H9 (cell line): Measurements from ENCODE around the gene ANO2. TPM values are rescaled to one million over a fixed set of nuclear protein-coding genes. Genes with fewer than 3 reads are reported as not detected.

ENCODE experiments used
- DNase-seq: peaks from one replicate; pipeline ENCODE4 v3.0.0-alpha.2; 2017
- H2AFZ ChIP-seq: one replicate; pipeline ENCODE4 v1.6.1; 2013; ENCODE audit warnings: mild to moderate bottlenecking, low read length, control low read depth, moderate library complexity
- H2AK5ac ChIP-seq: 2 replicates; pipeline ENCODE4 v1.6.1; 2013; ENCODE audit warnings: low read length, control low read depth, mixed read lengths; ENCODE audit not compliant: insufficient read length
- H2BK120ac ChIP-seq: one replicate; pipeline ENCODE4 v1.6.1; 2013; ENCODE audit warnings: low read depth, mild to moderate bottlenecking, low read length, control low read depth, inconsistent platforms; ENCODE audit not compliant: poor library complexity, severe bottlenecking
- H2BK12ac ChIP-seq: 2 replicates; pipeline ENCODE4 v1.6.1; 2013; ENCODE audit warnings: low read length, control low read depth, mixed read lengths, low read depth; ENCODE audit not compliant: insufficient read length
- H2BK15ac ChIP-seq: 2 replicates; pipeline ENCODE4 v1.6.1; 2013; ENCODE audit warnings: low read depth, low read length, control low read depth
- H2BK20ac ChIP-seq: one replicate; pipeline ENCODE4 v1.6.1; 2013; ENCODE audit warnings: low read depth, mild to moderate bottlenecking, low read length, control low read depth, inconsistent platforms; ENCODE audit not compliant: poor library complexity, severe bottlenecking
- H2BK5ac ChIP-seq: 2 replicates; pipeline ENCODE4 v1.6.1; 2013; ENCODE audit warnings: low read length, control low read depth, mixed read lengths; ENCODE audit not compliant: insufficient read length
- H3K14ac ChIP-seq: 2 replicates; pipeline ENCODE4 v1.6.1; 2013; ENCODE audit warnings: low read length, control low read depth; ENCODE audit not compliant: insufficient read depth
- H3K18ac ChIP-seq: 2 replicates; pipeline ENCODE4 v1.6.1; 2013; ENCODE audit warnings: low read depth, mild to moderate bottlenecking, mixed read lengths, low read length, control low read depth; ENCODE audit not compliant: insufficient read length
- H3K23ac ChIP-seq: 2 replicates; pipeline ENCODE4 v1.6.1; 2013; ENCODE audit warnings: low read length, control low read depth, mixed read lengths, low read depth; ENCODE audit not compliant: insufficient read length
- H3K23me2 ChIP-seq: 2 replicates; pipeline ENCODE4 v1.6.1; 2013; ENCODE audit warnings: low read depth, mild to moderate bottlenecking, mixed read lengths, low read length, control low read depth; ENCODE audit not compliant: insufficient read length, poor library complexity, severe bottlenecking
- H3K27ac ChIP-seq: 2 replicates; pipeline ENCODE4 v1.5.1; 2013; ENCODE audit warnings: low read length, control low read depth, mixed read lengths, low read depth; ENCODE audit not compliant: insufficient read length
- H3K27me3 ChIP-seq: 2 replicates; pipeline ENCODE4 v1.6.1; 2013; ENCODE audit warnings: low read length, control low read depth, inconsistent platforms; ENCODE audit not compliant: insufficient read depth
- H3K4ac ChIP-seq: 2 replicates; pipeline ENCODE4 v1.6.1; 2013; ENCODE audit warnings: low read depth, mild to moderate bottlenecking, control low read depth, inconsistent platforms, low read length, moderate library complexity
- H3K4me1 ChIP-seq: 2 replicates; pipeline ENCODE4 v1.6.1; 2013; ENCODE audit warnings: low read length, control low read depth, inconsistent platforms; ENCODE audit not compliant: insufficient read depth
- H3K4me2 ChIP-seq: 2 replicates; pipeline ENCODE4 v1.6.1; 2013; ENCODE audit warnings: low read length, control low read depth, mixed read lengths; ENCODE audit not compliant: insufficient read length, insufficient read depth
- H3K56ac ChIP-seq: 2 replicates; pipeline ENCODE4 v1.6.1; 2013; ENCODE audit warnings: low read depth, mild to moderate bottlenecking, mixed read lengths, low read length, control low read depth; ENCODE audit not compliant: insufficient read length
- H3K79me1 ChIP-seq: 2 replicates; pipeline ENCODE4 v1.6.1; 2013; ENCODE audit warnings: low read depth, mild to moderate bottlenecking, moderate library complexity, low read length, control low read depth, inconsistent platforms; ENCODE audit not compliant: insufficient read depth, poor library complexity, severe bottlenecking
- H3K79me2 ChIP-seq: 2 replicates; pipeline ENCODE4 v1.6.1; 2013; ENCODE audit warnings: low read length, control low read depth, inconsistent platforms; ENCODE audit not compliant: insufficient read depth
- H3K9ac ChIP-seq: 2 replicates; pipeline ENCODE4 v1.6.1; 2013; ENCODE audit warnings: low read length, control low read depth, mixed read lengths; ENCODE audit not compliant: insufficient read length; ENCODE audit errors: extremely low read depth
- H3K9me3 ChIP-seq: one replicate; pipeline ENCODE4 v1.6.1; 2013; ENCODE audit warnings: low read depth, low read length, inconsistent platforms; ENCODE audit not compliant: control insufficient read depth
- H3T11ph ChIP-seq: one replicate; pipeline ENCODE4 v1.6.1; 2013; ENCODE audit warnings: mild to moderate bottlenecking, low read length, control low read depth, inconsistent platforms
- H4K20me1 ChIP-seq: one replicate; pipeline ENCODE4 v1.6.1; 2013; ENCODE audit not compliant: control insufficient read depth, insufficient read length, insufficient read depth
- H4K5ac ChIP-seq: 2 replicates; pipeline ENCODE4 v1.6.1; 2013; ENCODE audit warnings: low read depth, mild to moderate bottlenecking, mixed read lengths, low read length, control low read depth; ENCODE audit not compliant: insufficient read length
- H4K8ac ChIP-seq: replicated peaks from 2 replicates; pipeline ENCODE4 v1.6.1; 2013; ENCODE audit warnings: low read length, control low read depth, mixed read lengths, low read depth; ENCODE audit not compliant: insufficient read length
- H4K91ac ChIP-seq: 2 replicates; pipeline ENCODE4 v1.6.1; 2013; ENCODE audit warnings: low read depth, mild to moderate bottlenecking, moderate library complexity, mixed read lengths, low read length, control low read depth; ENCODE audit not compliant: insufficient read length
- H3K27ac Mint-ChIP-seq, 3 experiments: 2 replicates in 2 of 3; 3 replicates in 1 of 3; pipeline ENCODE4 v1.8.0; 2020 to 2021; ENCODE audit warnings: mixed read lengths in 3 of 3, mild to moderate bottlenecking in 1 of 3, moderate library complexity in 1 of 3
- H3K27me3 Mint-ChIP-seq: 2 replicates; pipeline ENCODE4 v1.8.0; 2021; ENCODE audit warnings: low read depth, mild to moderate bottlenecking, moderate library complexity, mixed read lengths
- H3K36me3 Mint-ChIP-seq, 3 experiments: 2 replicates in 2 of 3; 3 replicates in 1 of 3; pipeline ENCODE4 v1.8.0; 2020 to 2021; ENCODE audit warnings: low read depth in 3 of 3, mixed read lengths in 3 of 3; ENCODE audit not compliant: insufficient read depth in 1 of 3
- H3K4me1 Mint-ChIP-seq, 2 experiments: 2 replicates each; pipeline ENCODE4 v1.8.0; 2020; ENCODE audit warnings: mixed read lengths in 2 of 2
- H3K4me3 Mint-ChIP-seq, 2 experiments: 2 replicates in 1 of 2; 3 replicates in 1 of 2; pipeline ENCODE4 v1.8.0; 2020 to 2021; ENCODE audit warnings: mild to moderate bottlenecking in 2 of 2, mixed read lengths in 2 of 2, moderate library complexity in 1 of 2
- H3K9me3 Mint-ChIP-seq, 2 experiments: 2 replicates in 1 of 2; 3 replicates in 1 of 2; pipeline ENCODE4 v1.8.0; 2020; ENCODE audit warnings: mild to moderate bottlenecking in 2 of 2, mixed read lengths in 2 of 2, moderate library complexity in 1 of 2
- WGBS: extraction: QIAGEN DNeasy Blood & Tissue Kit; methylation state at CpG from one replicate; pipeline ENCODE4 v1.1.7; 2013; ENCODE audit warnings: missing lambda C conversion rate, low lambda C conversion rate, mixed read lengths; ENCODE audit not compliant: insufficient read length; ENCODE audit errors: extremely low coverage; 5-methylcytosine and 5-hydroxymethylcytosine counted together
- total RNA-seq: library from RNA; stranded (reverse); gene quantifications from 2 replicates; pipeline ENCODE4 v1.2.1, GENCODE V29; 2021
- TF ChIP-seq, protein P1 (sequence below): fragments of 200-600 bp; sonication (generic); conservative IDR thresholded peaks from 3 replicates; pipeline ENCODE4 v1.8.0; 2021; ENCODE audit warnings: antibody characterized with exemption, mild to moderate bottlenecking

The ANO2 gene
- total RNA-seq, 1 experiment from 2014 or later = 3.8 TPM

DNA sequence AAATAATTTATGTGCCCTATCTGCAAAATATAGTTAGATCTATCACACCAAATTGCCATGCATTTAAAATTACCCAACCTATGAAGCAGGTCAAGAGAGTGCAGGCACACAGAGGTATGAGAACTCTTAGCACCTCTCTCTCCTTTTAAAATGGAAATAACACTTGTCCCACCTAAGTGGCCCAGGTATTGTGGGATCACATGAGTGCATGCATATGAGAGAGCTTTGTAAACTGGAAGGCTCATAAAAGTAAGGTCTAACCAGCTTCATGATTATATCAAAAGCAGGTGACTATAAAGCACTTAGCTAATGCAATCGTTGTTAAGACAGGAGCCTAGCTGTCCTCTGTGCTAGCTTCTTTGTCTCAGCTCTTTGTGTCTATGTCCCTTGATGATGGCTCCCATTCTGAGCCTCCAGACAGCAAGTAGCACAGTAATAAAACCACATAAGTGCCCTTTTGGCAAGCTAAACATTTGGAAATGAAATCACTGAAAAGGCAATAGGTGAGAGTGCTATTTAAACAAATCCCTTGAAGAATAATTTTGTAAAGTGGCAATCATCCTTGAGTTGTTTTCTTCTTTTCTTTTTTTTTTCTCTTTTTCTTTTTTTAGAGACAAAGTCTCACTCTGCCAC lies 294.1 kb downstream of the ANO2 start:
- Histone ChIP-seq H3K18ac (no peak overlapping the region), H2BK5ac (no peak overlapping the region), H2AFZ (no peak overlapping the region), H2BK12ac (no peak overlapping the region), H4K8ac (no peak overlapping the region), H3K56ac (no peak overlapping the region), H3K4me2 (no peak overlapping the region), H3K79me1 (no peaks in the 10 kb centered on the region), H3K4me1 (peaks cover 3% of the 10 kb centered on the region; the same call in 1 of the 2 replicates), H3K4ac (no peak overlapping the region), H3K9ac (no peak overlapping the region), H4K5ac (no peak overlapping the region), H2BK15ac (no peak overlapping the region), H4K91ac (no peak overlapping the region), H2BK20ac (no peak overlapping the region), H3K27me3 (no peaks in the 10 kb centered on the region), H3K23me2 (no peaks in the 10 kb centered on the region), H3K27ac (no peak overlapping the region), H2BK120ac (no peak overlapping the region), H3T11ph (no peak overlapping the region), H4K20me1 (no peaks in the 10 kb centered on the region), H2AK5ac (no peak overlapping the region), H3K9me3 (no peaks in the 10 kb centered on the region), H3K79me2 (no peaks in the 10 kb centered on the region), H3K14ac (no peak overlapping the region), H3K23ac (no peak overlapping the region)
- Mint-ChIP-seq H3K4me3 (no peak overlapping the region), H3K4me1 (peaks cover 7 to 12% of the 10 kb centered on the region in 2 experiments), H3K27ac (no peak overlapping the region), H3K9me3 (no peaks in the 10 kb centered on the region), H3K36me3 (no peaks in the 10 kb centered on the region), H3K27me3 (no peaks in the 10 kb centered on the region)
- WGBS = no CpG with 5 or more reads among the region's 1 CpG
- DNase-seq = no peak
- TF ChIP-seq, protein P1, sequence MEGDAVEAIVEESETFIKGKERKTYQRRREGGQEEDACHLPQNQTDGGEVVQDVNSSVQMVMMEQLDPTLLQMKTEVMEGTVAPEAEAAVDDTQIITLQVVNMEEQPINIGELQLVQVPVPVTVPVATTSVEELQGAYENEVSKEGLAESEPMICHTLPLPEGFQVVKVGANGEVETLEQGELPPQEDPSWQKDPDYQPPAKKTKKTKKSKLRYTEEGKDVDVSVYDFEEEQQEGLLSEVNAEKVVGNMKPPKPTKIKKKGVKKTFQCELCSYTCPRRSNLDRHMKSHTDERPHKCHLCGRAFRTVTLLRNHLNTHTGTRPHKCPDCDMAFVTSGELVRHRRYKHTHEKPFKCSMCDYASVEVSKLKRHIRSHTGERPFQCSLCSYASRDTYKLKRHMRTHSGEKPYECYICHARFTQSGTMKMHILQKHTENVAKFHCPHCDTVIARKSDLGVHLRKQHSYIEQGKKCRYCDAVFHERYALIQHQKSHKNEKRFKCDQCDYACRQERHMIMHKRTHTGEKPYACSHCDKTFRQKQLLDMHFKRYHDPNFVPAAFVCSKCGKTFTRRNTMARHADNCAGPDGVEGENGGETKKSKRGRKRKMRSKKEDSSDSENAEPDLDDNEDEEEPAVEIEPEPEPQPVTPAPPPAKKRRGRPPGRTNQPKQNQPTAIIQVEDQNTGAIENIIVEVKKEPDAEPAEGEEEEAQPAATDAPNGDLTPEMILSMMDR = no peak
